Activated CD8-positive, alpha-beta memory T cell treated with anti-CD3 and anti-CD28 coated beads, Interleukin-2, amount 10 ng/mL, durations not matched to agents 7 days and 5 days (primary cell): ENCODE measurements around the gene MEF2D. TPM values are rescaled to one million over a fixed set of nuclear protein-coding genes. Genes with fewer than 3 reads are reported as not detected.
A peak's percentile ranks its signal among the peaks of the same experiment; 100 is the strongest.

Source experiments
- ATAC-seq: fragments of 150-1000 bp; cut with Tn5 transposase; one replicate; pipeline ENCODE4 v1.10.0; 2021; ENCODE audit warnings: moderate library complexity
- CTCF ChIA-PET: fragments of 350-600 bp; sonication (Branson Sonifier 250); formaldehyde crosslinking; loops from one replicate; lab custom pipeline; 2021; ENCODE audit warnings: antibody characterized with exemption; lab: Charles Lee
- DNase-seq: peaks from one replicate; pipeline ENCODE4 v3.0.0-alpha.2; 2020
- H3K27ac Mint-ChIP-seq: one replicate; pipeline ENCODE4 v1.8.0; 2021; ENCODE audit warnings: mild to moderate bottlenecking, mixed read lengths
- H3K27me3 Mint-ChIP-seq: one replicate; pipeline ENCODE4 v1.8.0; 2021; ENCODE audit warnings: mixed read lengths
- H3K36me3 Mint-ChIP-seq: one replicate; pipeline ENCODE4 v1.8.0; 2021; ENCODE audit warnings: mild to moderate bottlenecking, mixed read lengths
- H3K4me1 Mint-ChIP-seq: one replicate; pipeline ENCODE4 v1.8.0; 2021; ENCODE audit warnings: mixed read lengths
- H3K4me3 Mint-ChIP-seq: one replicate; pipeline ENCODE4 v1.8.0; 2021; ENCODE audit warnings: mild to moderate bottlenecking, moderate library complexity, mixed read lengths
- H3K9me3 Mint-ChIP-seq: one replicate; pipeline ENCODE4 v1.8.0; 2022; ENCODE audit warnings: low read depth, mixed read lengths
- total RNA-seq, 2 experiments: library from RNA; stranded (reverse); gene quantifications; one replicate each; pipeline ENCODE4 v1.2.3, GENCODE V29; 2021

Gene MEF2D
- total RNA-seq, 2 experiments from 2014 or later = 57.1 to 63.1 TPM

- peaks cover 14% of the 10 kb centered on the region for H3K36me3 Mint-ChIP-seq
- no peaks in the 10 kb centered on the region for H3K27me3 Mint-ChIP-seq
- peak overlapping the region; percentile 71 for H3K4me3 Mint-ChIP-seq
- DNase-seq (peak; percentile 82), ATAC-seq (peak; percentile 63)
- H3K9me3 Mint-ChIP-seq = no peaks in the 10 kb centered on the region
- peaks cover 85% of the 10 kb centered on the region for H3K4me1 Mint-ChIP-seq
- peak overlapping the region; percentile 90 for H3K27ac Mint-ChIP-seq
- CTCF ChIA-PET = interaction anchor here (0.8 to 18.2 kb wide), 13 partner anchors 4 to 238 kb away, joined by 3 to 372 read pairs (median 4); partner anchors contain the start of genes MEF2D and TTC24
Observed at GRCh38 chr1:156488566-156489165, 11.9 kb downstream of the MEF2D start.

DNA sequence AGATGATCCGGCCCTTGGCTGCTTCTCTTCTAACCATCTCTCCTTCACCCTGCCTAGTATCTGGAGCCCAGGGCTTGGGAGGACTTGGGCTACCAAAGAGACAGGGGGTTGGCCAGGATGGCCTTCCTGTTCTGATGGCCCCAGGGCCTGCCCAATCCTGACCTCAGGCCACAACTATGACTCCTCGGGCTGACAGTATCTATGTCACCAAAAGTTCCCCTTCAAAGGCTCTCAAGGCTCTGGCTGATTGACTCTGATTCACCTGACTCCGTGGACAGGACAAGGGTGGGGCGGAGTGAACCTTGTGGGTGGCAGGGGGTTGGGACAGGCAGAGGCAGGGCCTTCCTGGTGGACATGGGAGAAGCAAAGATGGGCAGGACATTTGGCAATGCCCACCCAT lies 12.7 kb downstream of the MEF2D start:
- CTCF ChIA-PET = interaction anchor here (1.3 to 18.2 kb wide), 6 partner anchors 3 to 121 kb away, joined by 4 to 372 read pairs (median 6); partner anchors contain the start of gene MEF2D
- peak; percentile 28 for ATAC-seq
- Mint-ChIP-seq H3K4me1 (peaks cover 82% of the 10 kb centered on the region), H3K4me3 (peak overlapping the region; percentile 71), H3K9me3 (no peaks in the 10 kb centered on the region), H3K27ac (peak overlapping the region; percentile 90), H3K36me3 (peaks cover 17% of the 10 kb centered on the region), H3K27me3 (no peaks in the 10 kb centered on the region)
- DNase-seq = peak; percentile 75

DNA sequence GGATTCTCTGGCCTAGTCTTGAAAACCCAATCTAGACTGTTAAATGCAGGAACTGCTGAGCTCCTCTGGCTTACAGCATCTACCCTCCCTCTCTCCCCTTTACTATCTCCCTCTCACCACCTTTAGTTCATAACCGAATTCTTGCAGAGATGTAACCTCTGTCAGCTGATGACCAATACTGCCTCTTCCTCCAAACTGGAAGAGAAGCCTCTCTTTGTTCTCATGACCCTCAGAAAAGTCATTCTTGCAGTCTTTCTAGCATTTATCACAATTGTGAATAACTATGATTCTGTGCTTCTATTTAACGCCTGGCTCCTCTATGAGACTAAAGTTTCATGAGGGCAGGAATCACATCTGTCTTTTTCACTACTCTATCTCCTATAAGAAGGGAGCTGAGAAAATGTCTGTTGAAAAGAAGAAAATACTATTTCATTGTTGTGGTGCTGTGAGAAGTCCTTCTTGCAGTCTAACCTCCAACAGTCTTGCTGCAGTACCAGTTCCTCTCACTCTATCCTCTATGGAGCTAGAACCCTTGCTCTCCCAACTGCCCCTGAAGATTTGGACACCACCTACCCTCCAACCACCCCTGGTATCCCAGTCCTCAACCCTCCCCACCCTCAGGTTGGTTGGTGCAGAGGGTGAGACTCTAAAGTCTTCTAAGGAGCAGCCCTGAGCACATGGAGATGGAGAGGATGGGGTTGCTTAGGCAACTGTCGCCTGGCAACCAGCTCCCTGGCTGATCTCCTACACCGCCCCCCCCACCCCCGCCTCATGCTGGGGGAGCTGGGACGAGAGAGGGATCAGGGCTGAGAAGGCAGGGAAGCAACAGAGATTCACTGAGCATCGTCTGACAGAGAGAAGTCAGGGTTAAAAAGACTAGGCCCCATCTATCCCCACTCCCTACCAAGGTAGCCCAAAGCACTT lies 13.9 kb downstream of the MEF2D start:
- H3K27ac Mint-ChIP-seq = peak overlapping the region; percentile 30
- CTCF ChIA-PET = interaction anchor here (0.6 to 17.1 kb wide), 4 partner anchors 10 to 122 kb away, joined by 3 to 372 read pairs (median 6); partner anchors contain the start of genes MEF2D and NAXE
- no peaks in the 10 kb centered on the region for H3K9me3 Mint-ChIP-seq
- no peak for DNase-seq
- H3K4me3 Mint-ChIP-seq = no peak overlapping the region
- H3K36me3 Mint-ChIP-seq = peaks cover 22% of the 10 kb centered on the region
- no peaks in the 10 kb centered on the region for H3K27me3 Mint-ChIP-seq
- peaks cover 82% of the 10 kb centered on the region for H3K4me1 Mint-ChIP-seq
- no peak for ATAC-seq

- no peak overlapping the region for H3K4me3 Mint-ChIP-seq
- no peak for DNase-seq
- H3K9me3 Mint-ChIP-seq = no peaks in the 10 kb centered on the region
- ATAC-seq = no peak
- H3K27me3 Mint-ChIP-seq = no peaks in the 10 kb centered on the region
- peaks cover 82% of the 10 kb centered on the region for H3K4me1 Mint-ChIP-seq
- peak overlapping the region; percentile 13 for H3K27ac Mint-ChIP-seq
- peaks cover 28% of the 10 kb centered on the region for H3K36me3 Mint-ChIP-seq
- CTCF ChIA-PET = interaction anchor here (1.0 to 17.1 kb wide), 5 partner anchors 11 to 123 kb away, joined by 3 to 372 read pairs (median 3); partner anchors contain the start of gene MEF2D
Observed at GRCh38 chr1:156485984-156486383, 14.6 kb downstream of the MEF2D start.

DNA sequence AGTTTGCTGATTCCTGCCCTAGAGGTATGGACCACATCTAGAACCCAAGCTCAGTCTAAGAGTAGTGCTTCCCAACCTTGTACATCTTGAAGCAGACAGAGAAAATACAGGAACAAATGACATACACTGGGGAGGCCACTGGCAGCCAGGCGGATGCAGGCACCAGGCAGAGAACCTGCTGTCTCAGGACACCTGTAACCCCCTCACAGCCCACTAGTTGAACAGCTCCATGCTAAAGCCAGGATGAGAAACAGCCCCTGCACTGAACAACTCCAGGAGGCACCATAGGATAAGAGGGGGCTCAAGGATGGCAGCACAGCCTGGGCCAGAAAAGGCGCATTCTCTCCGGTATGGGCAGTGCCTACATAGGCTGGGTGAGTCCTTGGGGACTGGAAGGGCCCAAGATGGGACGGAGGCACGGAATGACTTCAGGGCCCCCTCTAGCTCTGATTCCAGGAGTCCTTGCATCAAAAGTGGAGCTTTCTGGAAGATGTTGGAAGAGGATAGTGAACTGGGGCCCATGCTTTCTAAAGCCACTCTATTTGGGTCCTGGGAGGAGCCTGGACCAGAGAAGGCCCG lies 16.0 kb downstream of the MEF2D start:
- Mint-ChIP-seq H3K36me3 (peaks cover 37% of the 10 kb centered on the region), H3K9me3 (no peaks in the 10 kb centered on the region), H3K4me1 (peaks cover 78% of the 10 kb centered on the region), H3K27ac (peak overlapping the region; percentile 12), H3K4me3 (no peak overlapping the region), H3K27me3 (no peaks in the 10 kb centered on the region)
- CTCF ChIA-PET = interaction anchor here (1.2 to 17.1 kb wide), 5 partner anchors 12 to 124 kb away, joined by 3 to 372 read pairs (median 6); partner anchors contain the start of gene MEF2D
- ATAC-seq (no peak), DNase-seq (no peak)

GRCh38 chr1:156483397-156483796 lies 17.2 kb downstream of the MEF2D start:
- H3K4me3 Mint-ChIP-seq = no peak overlapping the region
- peaks cover 69% of the 10 kb centered on the region for H3K4me1 Mint-ChIP-seq
- CTCF ChIA-PET = interaction anchor here (1.2 to 17.1 kb wide), 4 partner anchors 14 to 125 kb away, joined by 3 to 372 read pairs (median 4); partner anchors contain the start of gene MEF2D
- no peak for ATAC-seq
- peaks cover 47% of the 10 kb centered on the region for H3K36me3 Mint-ChIP-seq
- H3K9me3 Mint-ChIP-seq = no peaks in the 10 kb centered on the region
- no peak for DNase-seq
- no peak overlapping the region for H3K27ac Mint-ChIP-seq
- H3K27me3 Mint-ChIP-seq = no peaks in the 10 kb centered on the region

DNA sequence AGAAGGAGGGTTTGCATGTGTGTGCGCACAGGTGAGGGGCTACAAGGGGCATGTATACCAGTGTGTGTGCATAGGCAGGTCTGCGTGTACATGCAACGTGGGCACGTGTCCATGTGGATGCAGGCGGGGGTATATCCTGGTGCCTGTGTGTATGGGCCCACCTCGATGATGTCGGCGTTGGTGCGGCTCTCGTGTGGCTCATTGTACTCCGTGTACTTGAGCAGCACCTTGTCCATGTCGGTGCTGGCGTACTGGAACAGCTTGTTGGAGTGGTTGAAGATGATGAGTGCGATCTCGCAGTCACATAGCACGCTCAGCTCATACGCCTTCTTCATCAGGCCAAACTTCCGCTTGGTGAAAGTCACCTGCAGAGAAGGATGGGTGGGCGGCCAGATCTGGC lies 18.3 kb downstream of the MEF2D start:
- peaks cover 68% of the 10 kb centered on the region for H3K4me1 Mint-ChIP-seq
- peaks cover 52% of the 10 kb centered on the region for H3K36me3 Mint-ChIP-seq
- H3K4me3 Mint-ChIP-seq = no peak overlapping the region
- H3K27ac Mint-ChIP-seq = peak overlapping the region; percentile 72
- DNase-seq (no peak), ATAC-seq (no peak)
- CTCF ChIA-PET = interaction anchor here (1.2 to 17.1 kb wide), 8 partner anchors 15 to 126 kb away, joined by 3 to 372 read pairs (median 15); partner anchors contain the start of gene MEF2D
- no peaks in the 10 kb centered on the region for H3K9me3 Mint-ChIP-seq
- H3K27me3 Mint-ChIP-seq = no peaks in the 10 kb centered on the region

DNA sequence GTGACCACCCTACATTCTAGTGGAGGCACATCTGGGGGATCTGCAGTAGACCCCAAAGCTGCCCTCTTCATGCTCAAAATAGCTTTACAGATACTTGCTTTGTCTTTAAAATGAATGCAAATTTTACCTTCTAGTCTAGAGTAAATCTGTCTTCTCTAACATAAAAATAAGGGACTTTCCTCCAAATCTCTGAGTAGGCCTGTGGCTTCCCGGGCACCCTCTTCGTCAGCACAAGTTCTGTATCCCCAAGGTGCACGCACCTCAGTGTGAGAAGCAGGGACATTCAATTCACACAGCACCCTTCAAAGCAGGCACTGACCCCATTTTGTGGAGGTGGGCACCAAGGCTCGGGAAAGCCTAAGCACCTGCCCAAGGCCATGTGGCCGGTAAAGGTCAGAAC lies 19.0 kb downstream of the MEF2D start:
- ATAC-seq (no peak), DNase-seq (no peak)
- peaks cover 55% of the 10 kb centered on the region for H3K36me3 Mint-ChIP-seq
- peak overlapping the region; percentile 3 for H3K4me3 Mint-ChIP-seq
- H3K4me1 Mint-ChIP-seq = peaks cover 68% of the 10 kb centered on the region
- CTCF ChIA-PET = interaction anchor here (1.2 to 17.1 kb wide), 35 partner anchors 11 to 203 kb away, joined by 3 to 372 read pairs (median 9); partner anchors contain the start of genes GPATCH4, IQGAP3, MEF2D and NAXE
- H3K27ac Mint-ChIP-seq = peak overlapping the region; percentile 72
- H3K27me3 Mint-ChIP-seq = no peaks in the 10 kb centered on the region
- no peaks in the 10 kb centered on the region for H3K9me3 Mint-ChIP-seq

GRCh38 chr1:156480411-156481192 lies 20.0 kb downstream of the MEF2D start:
- H3K4me3 Mint-ChIP-seq = peak overlapping the region; percentile 42
- ATAC-seq = peak; percentile 89
- H3K36me3 Mint-ChIP-seq = peaks cover 60% of the 10 kb centered on the region

GRCh38 chr1:156480016-156480370 lies 20.6 kb downstream of the MEF2D start:
- Mint-ChIP-seq H3K27me3 (no peaks in the 10 kb centered on the region), H3K9me3 (no peaks in the 10 kb centered on the region), H3K4me3 (no peak overlapping the region), H3K36me3 (peaks cover 64% of the 10 kb centered on the region), H3K27ac (peak overlapping the region; percentile 72), H3K4me1 (peaks cover 77% of the 10 kb centered on the region)
- CTCF ChIA-PET = interaction anchor here (0.6 to 17.1 kb wide), 54 partner anchors 10 to 894 kb away, joined by 3 to 372 read pairs (median 6); partner anchors contain the start of genes GPATCH4, IQGAP3, MEF2D and NAXE
- ATAC-seq (no peak), DNase-seq (no peak)

More at GRCh38 chr1:156480411-156481192, 20.0 kb downstream of the MEF2D start:
- H3K27ac Mint-ChIP-seq = peak overlapping the region; percentile 72
- peak; percentile 88 for DNase-seq
- peaks cover 71% of the 10 kb centered on the region for H3K4me1 Mint-ChIP-seq
- CTCF ChIA-PET = interaction anchor here (0.6 to 17.1 kb wide), 55 partner anchors 10 to 895 kb away, joined by 3 to 372 read pairs (median 6); partner anchors contain the start of genes GPATCH4, IQGAP3, MEF2D and NAXE
- no peaks in the 10 kb centered on the region for H3K27me3 Mint-ChIP-seq
- no peaks in the 10 kb centered on the region for H3K9me3 Mint-ChIP-seq

DNA sequence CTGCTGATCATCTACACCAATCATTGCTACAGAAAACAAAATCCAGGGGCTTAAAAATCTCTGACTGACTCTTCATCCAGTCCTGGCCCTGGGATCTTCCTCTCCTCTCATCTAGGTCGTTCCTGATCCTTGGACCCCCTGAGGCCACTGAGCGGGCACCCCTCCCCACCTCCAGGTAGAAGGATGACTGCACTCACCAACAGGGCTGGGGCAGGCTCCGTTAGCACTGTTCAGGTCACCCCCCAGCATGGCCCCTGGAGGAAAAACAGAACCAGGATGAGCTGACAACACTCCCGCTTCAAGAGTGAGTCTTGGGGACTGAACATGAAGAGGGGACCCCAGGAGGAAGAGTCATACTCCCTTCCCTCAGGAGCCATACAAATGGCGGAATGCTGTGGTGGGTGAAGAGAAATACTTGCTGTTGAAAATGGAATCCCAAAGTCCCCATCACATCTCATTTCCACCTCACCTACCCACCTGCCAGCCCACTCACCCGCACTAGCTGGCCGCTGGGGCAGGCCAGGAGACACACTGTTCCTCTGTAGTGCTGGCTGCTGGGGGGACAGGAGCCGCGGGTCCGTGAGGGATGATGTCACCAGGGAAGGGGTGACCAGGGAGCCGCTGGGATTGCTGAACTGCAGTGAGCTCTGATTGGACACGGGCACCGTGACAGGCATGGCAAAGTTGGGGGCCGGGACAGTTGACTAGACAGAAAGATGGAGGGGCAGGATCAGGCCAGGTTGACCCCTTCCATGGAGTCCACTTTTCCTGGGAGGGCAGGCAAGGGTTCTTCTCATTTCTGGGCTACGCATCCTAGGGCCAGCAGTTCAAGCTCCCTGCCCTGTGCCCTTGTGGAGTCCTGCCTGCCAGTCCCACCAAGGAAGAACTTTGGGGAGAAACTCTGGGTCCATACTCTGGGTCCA lies 21.2 kb downstream of the MEF2D start:
- Mint-ChIP-seq H3K27ac (no peak overlapping the region), H3K4me1 (peaks cover 75% of the 10 kb centered on the region), H3K4me3 (no peak overlapping the region), H3K9me3 (no peaks in the 10 kb centered on the region), H3K36me3 (peaks cover 68% of the 10 kb centered on the region), H3K27me3 (no peaks in the 10 kb centered on the region)
- ATAC-seq = no peak
- DNase-seq = no peak
- CTCF ChIA-PET = interaction anchor here (1.8 to 17.1 kb wide), 9 partner anchors 18 to 129 kb away, joined by 4 to 372 read pairs (median 13); partner anchors contain the start of genes IQGAP3 and MEF2D
